HFF-Myc (cell line): Measurements from ENCODE around the gene PF4V1.

ENCODE experiments used
- DNase-seq: peaks from one replicate; pipeline ENCODE4 v3.0.0-alpha.2; 2011; ENCODE audit warnings: low read depth; ENCODE audit errors: extremely low read depth
- H3K4me3 ChIP-seq: replicated peaks from 2 replicates; pipeline ENCODE4 v1.5.1; 2011; ENCODE audit warnings: low read depth, mild to moderate bottlenecking, control low read depth, low read length
- TF ChIP-seq, protein P1 (sequence below): IDR thresholded peaks from 2 replicates; pipeline ENCODE4 v1.5.1; 2012; ENCODE audit warnings: mild to moderate bottlenecking, low read depth, low read length, control low read depth; ENCODE audit errors: missing control alignments

The PF4V1 gene

GRCh38 chr4:73872316-73873108 is 19.4 kb downstream of the PF4V1 start:
- TF ChIP-seq, protein P1, sequence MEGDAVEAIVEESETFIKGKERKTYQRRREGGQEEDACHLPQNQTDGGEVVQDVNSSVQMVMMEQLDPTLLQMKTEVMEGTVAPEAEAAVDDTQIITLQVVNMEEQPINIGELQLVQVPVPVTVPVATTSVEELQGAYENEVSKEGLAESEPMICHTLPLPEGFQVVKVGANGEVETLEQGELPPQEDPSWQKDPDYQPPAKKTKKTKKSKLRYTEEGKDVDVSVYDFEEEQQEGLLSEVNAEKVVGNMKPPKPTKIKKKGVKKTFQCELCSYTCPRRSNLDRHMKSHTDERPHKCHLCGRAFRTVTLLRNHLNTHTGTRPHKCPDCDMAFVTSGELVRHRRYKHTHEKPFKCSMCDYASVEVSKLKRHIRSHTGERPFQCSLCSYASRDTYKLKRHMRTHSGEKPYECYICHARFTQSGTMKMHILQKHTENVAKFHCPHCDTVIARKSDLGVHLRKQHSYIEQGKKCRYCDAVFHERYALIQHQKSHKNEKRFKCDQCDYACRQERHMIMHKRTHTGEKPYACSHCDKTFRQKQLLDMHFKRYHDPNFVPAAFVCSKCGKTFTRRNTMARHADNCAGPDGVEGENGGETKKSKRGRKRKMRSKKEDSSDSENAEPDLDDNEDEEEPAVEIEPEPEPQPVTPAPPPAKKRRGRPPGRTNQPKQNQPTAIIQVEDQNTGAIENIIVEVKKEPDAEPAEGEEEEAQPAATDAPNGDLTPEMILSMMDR, result no peak
- H3K4me3 ChIP-seq, result no peak overlapping the region
- DNase-seq, result no peak

DNA sequence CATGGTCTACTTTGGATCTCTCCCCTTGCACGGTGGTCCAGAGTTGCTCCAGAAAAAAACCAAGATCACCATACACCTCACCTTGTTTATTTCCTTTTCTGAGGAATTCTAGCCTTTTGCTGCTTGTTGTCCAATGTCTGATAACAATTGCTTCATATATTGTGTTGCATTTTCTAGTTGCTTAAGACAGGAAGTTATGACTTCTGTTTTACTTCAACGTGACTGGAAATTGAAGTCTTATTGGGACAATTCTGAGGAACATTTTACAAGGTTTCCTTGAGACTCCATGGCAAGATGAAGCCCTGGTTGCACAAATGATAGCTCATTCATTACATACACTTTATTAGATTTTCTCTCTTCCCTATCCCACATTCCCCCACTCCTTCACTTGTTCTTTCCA is 21.3 kb downstream of the PF4V1 start:
- TF ChIP-seq, protein P1, result no peak
- no peak for DNase-seq
- H3K4me3 ChIP-seq, result no peak overlapping the region

GRCh38 chr4:73875401-73875800 is 22.3 kb downstream of the PF4V1 start:
- DNase-seq, result no peak
- H3K4me3 ChIP-seq, result no peak overlapping the region
- TF ChIP-seq, protein P1, result no peak

DNA sequence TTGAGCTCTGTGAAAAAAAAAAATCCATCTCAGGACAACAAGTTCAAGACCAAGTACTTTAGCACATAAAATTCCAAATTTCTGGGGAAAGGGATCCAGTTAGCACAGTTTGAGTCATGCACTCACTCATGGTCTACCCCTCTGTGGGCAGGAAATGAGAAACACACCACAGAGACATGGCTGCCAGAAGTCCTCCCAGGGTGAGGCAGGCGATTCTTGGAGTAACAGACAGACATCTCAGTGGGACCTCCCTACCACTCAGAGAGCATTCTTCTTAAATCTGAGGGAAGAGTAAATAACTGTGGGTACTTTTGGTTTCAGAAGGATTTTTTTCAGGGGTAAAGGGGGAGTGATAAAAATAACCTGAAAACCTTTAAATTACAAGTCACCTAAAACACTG is 30.2 kb downstream of the PF4V1 start:
- TF ChIP-seq, protein P1, result no peak
- H3K4me3 ChIP-seq, result no peak overlapping the region
- no peak for DNase-seq

DNA sequence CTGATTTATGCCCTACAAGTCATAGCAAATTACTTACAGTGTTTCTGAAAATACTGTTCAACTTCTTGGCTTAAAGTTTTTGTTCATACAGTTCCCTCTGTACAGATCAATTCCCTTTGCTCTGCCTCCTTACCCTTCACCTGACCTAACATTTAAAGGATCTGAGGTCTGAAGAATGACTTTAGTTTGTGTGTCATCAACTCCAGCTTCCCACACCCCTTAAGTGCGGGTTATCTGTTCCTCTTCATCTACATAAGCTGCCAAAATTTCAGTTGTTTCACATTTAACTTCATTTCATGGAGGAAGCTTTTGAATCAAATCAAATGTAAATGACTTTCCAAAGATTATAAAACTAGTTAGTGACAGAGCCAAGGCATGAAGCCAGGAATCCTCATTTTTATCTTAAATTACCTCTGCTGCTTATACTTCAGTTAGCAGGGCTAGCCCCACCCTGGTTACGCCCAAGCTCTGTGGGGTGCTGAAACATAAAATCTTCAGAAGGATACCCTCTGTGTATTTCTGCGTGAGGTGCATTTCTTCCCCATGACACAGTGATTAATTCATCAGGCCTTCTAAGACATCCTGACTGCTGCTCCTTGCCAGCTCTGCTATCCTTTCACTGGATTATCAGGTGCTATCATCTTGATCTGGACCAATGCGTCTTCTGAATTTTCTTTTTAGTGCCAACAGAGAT is 32.6 kb downstream of the PF4V1 start:
- no peak for DNase-seq
- TF ChIP-seq, protein P1, result no peak
- H3K4me3 ChIP-seq, result no peak overlapping the region

DNA sequence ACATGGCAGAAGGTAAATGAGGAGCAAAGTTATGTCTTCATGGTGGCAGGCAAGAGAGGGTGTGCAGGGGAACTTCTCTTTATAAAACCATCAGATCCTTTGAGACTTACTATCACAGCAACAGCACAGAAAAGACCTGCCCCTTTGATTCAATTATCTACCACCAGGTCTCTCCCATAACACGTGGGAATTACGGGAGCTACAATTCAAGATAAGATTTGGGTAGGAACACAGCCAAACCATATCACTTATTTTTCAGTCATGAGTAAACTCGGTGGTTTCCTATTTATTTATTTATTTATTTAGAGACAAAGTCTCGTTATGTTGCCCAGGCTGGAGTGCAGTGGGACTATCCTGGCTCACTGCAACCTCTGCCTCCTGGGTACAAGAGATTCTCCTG is 38.2 kb downstream of the PF4V1 start:
- no peak for DNase-seq
- TF ChIP-seq, protein P1, result no peak
- H3K4me3 ChIP-seq, result no peak overlapping the region
